ENCODE data around the gene HEMGN. TPM values are rescaled to one million over a fixed set of nuclear protein-coding genes. Genes with fewer than 3 reads are reported as not detected.

The HEMGN gene
- total and polyA plus RNA-seq, 12 donors: 0.11 to 1.1 (median 0.19) TPM; not detected in 8

DNA sequence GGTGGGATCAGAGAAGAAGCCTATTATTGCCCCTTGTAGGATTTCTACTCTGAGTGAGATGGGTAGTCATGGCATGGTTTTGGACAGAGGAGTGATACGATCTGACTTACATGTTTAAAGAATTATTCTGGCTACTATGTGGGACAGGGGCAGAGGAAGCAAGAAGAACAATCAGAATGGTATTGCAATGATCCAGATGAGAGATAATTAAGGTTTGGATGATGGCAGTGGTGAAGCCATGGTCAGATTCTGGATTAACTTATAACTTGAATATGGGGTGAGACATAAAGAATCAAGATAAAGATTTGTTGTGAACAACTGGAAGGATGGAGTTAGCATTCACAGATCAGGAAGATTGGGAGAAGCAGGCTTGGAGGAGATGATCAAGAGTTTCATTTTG lies 3.4 kb upstream of the HEMGN start:
- intact Hi-C loops (cut with DNase I): no loop called here
- WGBS, 2 donors: 79 to 87% methylated on average over 1 of the region's 1 CpG

DNA sequence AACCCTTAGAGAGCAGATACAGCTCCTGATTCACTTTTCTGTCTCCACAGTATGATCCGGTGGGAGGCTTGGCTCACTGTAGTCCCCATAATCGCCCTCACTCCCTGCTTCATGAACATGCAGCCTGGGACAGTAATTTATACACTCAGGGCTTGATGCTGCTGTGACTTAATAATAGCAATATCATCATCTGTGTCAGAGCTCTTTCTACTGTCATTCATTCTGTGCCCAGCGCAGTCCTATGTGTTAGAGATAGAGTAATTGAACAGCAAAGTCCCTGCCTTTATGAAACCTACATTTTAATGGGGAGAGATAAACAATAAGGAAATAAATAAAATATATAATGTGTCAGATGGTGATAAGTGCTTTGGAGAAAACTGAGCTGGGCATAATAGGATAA lies 2.8 kb upstream of the HEMGN start:
- WGBS, 2 donors: 69 to 70% methylated on average over 3 of the region's 3 CpGs
- intact Hi-C loops (cut with DNase I): no loop called here
- no peaks in the 10 kb centered on the region for H3K36me3 ChIP-seq
- no peak overlapping the region for H3K4me3 ChIP-seq
- no peaks in the 10 kb centered on the region for H3K4me1 ChIP-seq
- peaks cover 0 to 31% (median 13%) of the 10 kb centered on the region in 7 donors for H3K27me3 ChIP-seq
- TF ChIP-seq CTCF (IDR thresholded peaks at IDR 0.05): no peak
- no peak overlapping the region for H3K27ac ChIP-seq
- no peaks in the 10 kb centered on the region for H3K9me3 ChIP-seq
- no peak for DNase-seq
- no peak for ATAC-seq

More for the DNA sequence above, 3.4 kb upstream of the HEMGN start:
- ATAC-seq (no peak), DNase-seq (no peak)
- Histone ChIP-seq H3K9me3 (no peaks in the 10 kb centered on the region), H3K36me3 (no peaks in the 10 kb centered on the region), H3K4me1 (no peaks in the 10 kb centered on the region), H3K27ac (no peak overlapping the region), H3K4me3 (no peak overlapping the region), H3K27me3 (peaks cover 0 to 26% (median 9%) of the 10 kb centered on the region in 7 donors)
- TF ChIP-seq CTCF (IDR thresholded peaks at IDR 0.05): no peak

- no peaks in the 10 kb centered on the region for H3K9me3 ChIP-seq
These were observed 2.3 kb upstream of the HEMGN start for GRCh38 chr9:97940233-97940632.

DNA sequence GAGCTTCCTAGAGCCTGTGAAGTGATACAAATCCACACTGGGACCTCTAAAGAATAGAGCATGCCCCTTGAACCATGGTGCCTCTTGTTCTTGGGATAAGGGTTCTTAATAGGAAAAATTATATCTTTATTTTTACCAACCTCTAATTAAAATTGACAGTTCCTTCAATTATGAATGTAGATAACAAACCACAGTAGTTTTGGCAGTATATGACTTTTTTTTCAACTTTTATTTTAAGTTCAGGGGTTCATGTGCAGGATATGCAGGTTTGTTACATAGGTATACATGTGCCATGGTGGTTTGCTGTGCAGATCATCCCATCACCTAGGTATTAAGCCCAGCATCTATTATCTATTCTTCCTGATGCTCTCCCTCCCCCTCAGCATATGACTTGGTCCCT lies 974 bp downstream of the HEMGN start:
- DNase-seq (no peak), ATAC-seq (no peak)
- Histone ChIP-seq H3K9me3 (no peaks in the 10 kb centered on the region), H3K27me3 (peaks cover 0 to 60% (median 31%) of the 10 kb centered on the region in 7 donors), H3K36me3 (no peaks in the 10 kb centered on the region), H3K27ac (no peak overlapping the region), H3K4me1 (no peaks in the 10 kb centered on the region), H3K4me3 (no peak overlapping the region)
- TF ChIP-seq CTCF (IDR thresholded peaks at IDR 0.05): no peak
- intact Hi-C loops (cut with DNase I): loop anchor here in 2 of 10 donors (5.0 to 10.0 kb wide), 2 partner anchors 88 to 335 kb away; no protein-coding TSS in a partner anchor

More at GRCh38 chr9:97940233-97940632, 2.3 kb upstream of the HEMGN start:
- H3K36me3 ChIP-seq: no peaks in the 10 kb centered on the region
- no peaks in the 10 kb centered on the region for H3K4me1 ChIP-seq
- intact Hi-C loops (cut with DNase I): no loop called here
- H3K27me3 ChIP-seq: peaks cover 0 to 36% (median 18%) of the 10 kb centered on the region in 7 donors
- DNase-seq: no peak
- no peak overlapping the region for H3K4me3 ChIP-seq
- no peak for ATAC-seq
- no peak for TF ChIP-seq CTCF (IDR thresholded peaks at IDR 0.05)
- H3K27ac ChIP-seq: no peak overlapping the region

Data from heart right ventricle (tissue), 16 donors.